Gastrocnemius medialis (tissue), 4 donors: Measurements from ENCODE around the gene N4BP2. TPM values are rescaled to one million over a fixed set of nuclear protein-coding genes. Genes with fewer than 3 reads are reported as not detected.
"Not testable (repeated sequence)": the region's sequence is repeated elsewhere in the genome, so short reads cannot be mapped to it uniquely, and the experiment has no call there.

Experiments used
- ATAC-seq, 2 donors: fragments of 150-250 bp; one replicate each; pipeline ENCODE4 v1.9.1; 2016
- DNase-seq, 2 donors: peaks; one replicate each; pipeline ENCODE4 v3.0.0-alpha.2; 2019
- H3K27ac ChIP-seq, 4 donors: fragments of 200-600 bp; sonication (generic); 1 replicate in 1 of 4; 2 replicates in 3 of 4; pipeline ENCODE4 v1.5.1; 2016 to 2018; ENCODE audit warnings: mild to moderate bottlenecking in 2 of 4, moderate library complexity in 1 of 4
- H3K27me3 ChIP-seq, 3 donors: fragments of 200-600 bp; sonication (generic) in 2 of 3; 1 replicate in 1 of 3; 2 replicates in 2 of 3; pipeline versions ENCODE4 v1.5.1 to v1.6.0; 2016 to 2019; ENCODE audit warnings: mild to moderate bottlenecking in 1 of 3, moderate library complexity in 1 of 3
- H3K36me3 ChIP-seq, 2 donors: fragments of 200-600 bp; sonication (generic) in 1 of 2; one replicate each; pipeline ENCODE4 v1.5.1; 2017 to 2018
- H3K4me1 ChIP-seq, 2 donors: fragments of 200-600 bp; sonication (generic) in 1 of 2; one replicate each; pipeline ENCODE4 v1.5.1; 2016 to 2017; ENCODE audit warnings: mild to moderate bottlenecking in 2 of 2
- H3K4me3 ChIP-seq, 4 donors: fragments of 200-600 bp; sonication (generic) in 3 of 4; 1 replicate in 1 of 4; 2 replicates in 3 of 4; pipeline ENCODE4 v1.5.1; 2016 to 2019; ENCODE audit warnings: mild to moderate bottlenecking in 2 of 4
- H3K9me3 ChIP-seq, 3 donors: fragments of 200-600 bp; sonication (generic) in 2 of 3; 1 replicate in 1 of 3; 2 replicates in 2 of 3; pipeline ENCODE4 v1.5.1; 2016 to 2019
- CTCF ChIP-seq, 5 experiments: fragments of 450-650 bp in 3 of 5; fragments of 200-600 bp in 2 of 5; sonication (generic) in 2 of 5; IDR thresholded peaks in 4 of 5; conservative IDR thresholded peaks in 1 of 5; 1 replicate in 4 of 5; 2 replicates in 1 of 5; pipeline ENCODE4 v1.5.1; 2016 to 2019; ENCODE audit warnings: antibody characterized with exemption in 5 of 5, mild to moderate bottlenecking in 3 of 5, moderate library complexity in 3 of 5
- POLR2A ChIP-seq, 2 donors: fragments of 450-650 bp; IDR thresholded peaks; one replicate each; pipeline ENCODE4 v1.6.1; 2017; ENCODE audit warnings: antibody characterized with exemption in 2 of 2, mild to moderate bottlenecking in 2 of 2, moderate library complexity in 2 of 2
- in situ Hi-C, 4 donors: fragments of 200-750 bp; cut with MboI; loops; one replicate each; pipeline versions ENCODE4 v1.15.0 to v1.8.0; 2017; ENCODE audit warnings: low sequenced_read_pairs in 4 of 4
- intact Hi-C: fragments of 100-400 bp; cut with DNase I; formaldehyde crosslinking; loops from one replicate; pipeline ENCODE4 v1.15.1; 2023; ENCODE audit warnings: low total_unique reads
- total RNA-seq, 4 donors: library from RNA; depleted of rRNA; stranded (reverse); fragments of >200 nt; gene quantifications; one replicate each; pipeline versions ENCODE4 v1.1.0 to v1.2.3, GENCODE V29; 2016

Gene N4BP2
- total RNA-seq, 4 donors from 2014 or later = 1.3 to 7.0 (median 3.3) TPM

GRCh38 chr4:40099010-40099409 lies 42.4 kb downstream of the N4BP2 start:
- Histone ChIP-seq H3K36me3 (no peaks in the 10 kb centered on the region), H3K27ac (no peak overlapping the region), H3K9me3 (no peaks in the 10 kb centered on the region), H3K27me3 (no peaks in the 10 kb centered on the region), H3K4me1 (no peaks in the 10 kb centered on the region), H3K4me3 (no peak overlapping the region)
- intact Hi-C loops (no loop called here), in situ Hi-C loops (no loop called here)
- TF ChIP-seq CTCF (IDR thresholded peaks at IDR 0.05 in 4 of 5, conservative IDR thresholded peaks at IDR 0.05 in 1 of 5) (no peak), POLR2A (IDR thresholded peaks at IDR 0.05) (no peak)
- no peak for ATAC-seq
- DNase-seq = no peak

GRCh38 chr4:40107150-40107549 lies 50.5 kb downstream of the N4BP2 start:
- H3K4me1 ChIP-seq, H3K36me3 ChIP-seq, H3K9me3 ChIP-seq, intact Hi-C loops, DNase-seq, H3K27me3 ChIP-seq, H3K27ac ChIP-seq, in situ Hi-C loops, H3K4me3 ChIP-seq, ATAC-seq: not testable (repeated sequence)

- no peak overlapping the region for H3K4me3 ChIP-seq
- DNase-seq (no peak), ATAC-seq (no peak)
- intact Hi-C loops = no loop called here
- no peaks in the 10 kb centered on the region for H3K9me3 ChIP-seq
- no peak overlapping the region for H3K27ac ChIP-seq
- H3K36me3 ChIP-seq = no peaks in the 10 kb centered on the region
- no peaks in the 10 kb centered on the region for H3K4me1 ChIP-seq
- in situ Hi-C loops = no loop called here
- TF ChIP-seq CTCF (IDR thresholded peaks at IDR 0.05 in 4 of 5, conservative IDR thresholded peaks at IDR 0.05 in 1 of 5) (no peak), POLR2A (IDR thresholded peaks at IDR 0.05) (no peak)
- H3K27me3 ChIP-seq = no peaks in the 10 kb centered on the region
Measured at GRCh38 chr4:40112027-40112792, 55.6 kb downstream of the N4BP2 start.

GRCh38 chr4:40114206-40114605 lies 57.6 kb downstream of the N4BP2 start:
- H3K4me3 ChIP-seq = no peak overlapping the region
- no peak overlapping the region for H3K27ac ChIP-seq
- no peaks in the 10 kb centered on the region for H3K4me1 ChIP-seq
- TF ChIP-seq CTCF (IDR thresholded peaks at IDR 0.05 in 4 of 5, conservative IDR thresholded peaks at IDR 0.05 in 1 of 5) = no peak
- no peak for TF ChIP-seq POLR2A (IDR thresholded peaks at IDR 0.05)
- DNase-seq (no peak), ATAC-seq (no peak)
- no peaks in the 10 kb centered on the region for H3K36me3 ChIP-seq
- in situ Hi-C loops (no loop called here), intact Hi-C loops (no loop called here)
- H3K27me3 ChIP-seq = no peaks in the 10 kb centered on the region
- no peaks in the 10 kb centered on the region for H3K9me3 ChIP-seq

- no peak for ATAC-seq
- intact Hi-C loops (no loop called here), in situ Hi-C loops (no loop called here)
- Histone ChIP-seq H3K27ac (no peak overlapping the region), H3K27me3 (no peaks in the 10 kb centered on the region), H3K4me1 (no peaks in the 10 kb centered on the region), H3K9me3 (no peaks in the 10 kb centered on the region), H3K4me3 (no peak overlapping the region), H3K36me3 (no peaks in the 10 kb centered on the region)
- no peak for TF ChIP-seq CTCF (IDR thresholded peaks at IDR 0.05 in 4 of 5, conservative IDR thresholded peaks at IDR 0.05 in 1 of 5)
- TF ChIP-seq POLR2A (IDR thresholded peaks at IDR 0.05) = no peak
- no peak for DNase-seq
Measured at GRCh38 chr4:40118861-40119260, 62.2 kb downstream of the N4BP2 start.
